ENCODE results near the gene ZNF12.

The ZNF12 gene

GRCh38 chr7:6643915-6644625, 62.7 kb downstream of the ZNF12 start:
- in situ Hi-C loops (cut with HindIII; ENCODE audit: low pct_ligation_motif_present, low sequenced_read_pairs), result no loop called here
- H3K36me3 ChIP-seq (replicated peaks), result peaks cover 31% of the 10 kb centered on the region
- TF ChIP-seq CTCF (IDR thresholded peaks at IDR 0.05; ENCODE audit: low read depth, low read length, missing control alignments), result no peak
- no peak overlapping the region for H3K27ac ChIP-seq
- no peak for DNase-seq
- no peaks in the 10 kb centered on the region for H3K27me3 ChIP-seq (replicated peaks)
- no peak overlapping the region for H3K4me3 ChIP-seq (ENCODE audit: low read depth, low read length)

- Histone ChIP-seq H3K36me3 (replicated peaks) (peaks cover 24% of the 10 kb centered on the region), H3K27me3 (replicated peaks) (no peaks in the 10 kb centered on the region), H3K4me3 (ENCODE audit: low read depth, low read length) (no peak overlapping the region), H3K27ac (no peak overlapping the region)
- DNase-seq, result no peak
- TF ChIP-seq CTCF (IDR thresholded peaks at IDR 0.05; ENCODE audit: low read depth, low read length, missing control alignments), result no peak
- in situ Hi-C loops (cut with HindIII; ENCODE audit: low pct_ligation_motif_present, low sequenced_read_pairs), result no loop called here
Measured at GRCh38 chr7:6642861-6643640, 63.7 kb downstream of the ZNF12 start.

GRCh38 chr7:6642239-6642839, 64.4 kb downstream of the ZNF12 start:
- Histone ChIP-seq H3K36me3 (replicated peaks) (peaks cover 24% of the 10 kb centered on the region), H3K27me3 (replicated peaks) (no peaks in the 10 kb centered on the region), H3K27ac (no peak overlapping the region), H3K4me3 (ENCODE audit: low read depth, low read length) (no peak overlapping the region)
- no peak for DNase-seq
- TF ChIP-seq CTCF (IDR thresholded peaks at IDR 0.05; ENCODE audit: low read depth, low read length, missing control alignments), result no peak
- in situ Hi-C loops (cut with HindIII; ENCODE audit: low pct_ligation_motif_present, low sequenced_read_pairs), result no loop called here

- TF ChIP-seq CTCF (IDR thresholded peaks at IDR 0.05; ENCODE audit: low read depth, low read length, missing control alignments), result no peak
- in situ Hi-C loops (cut with HindIII; ENCODE audit: low pct_ligation_motif_present, low sequenced_read_pairs), result no loop called here
- no peak for DNase-seq
- H3K27ac ChIP-seq, result no peak overlapping the region
- no peak overlapping the region for H3K4me3 ChIP-seq (ENCODE audit: low read depth, low read length)
- no peaks in the 10 kb centered on the region for H3K27me3 ChIP-seq (replicated peaks)
- peaks cover 24% of the 10 kb centered on the region for H3K36me3 ChIP-seq (replicated peaks)
Measured at GRCh38 chr7:6641305-6642035, 65.3 kb downstream of the ZNF12 start.

GRCh38 chr7:6640246-6640721, 66.5 kb downstream of the ZNF12 start:
- in situ Hi-C loops (cut with HindIII; ENCODE audit: low pct_ligation_motif_present, low sequenced_read_pairs), result no loop called here
- peak; percentile 53 for DNase-seq
- Histone ChIP-seq H3K4me3 (ENCODE audit: low read depth, low read length) (no peak overlapping the region), H3K27ac (no peak overlapping the region), H3K27me3 (replicated peaks) (no peaks in the 10 kb centered on the region), H3K36me3 (replicated peaks) (peaks cover 24% of the 10 kb centered on the region)
- TF ChIP-seq CTCF (IDR thresholded peaks at IDR 0.05; ENCODE audit: low read depth, low read length, missing control alignments), result no peak

Measured in brain microvascular endothelial cell (primary cell).